ENCODE results near the gene RADIL. TPM values are rescaled to one million over a fixed set of nuclear protein-coding genes. Genes with fewer than 3 reads are reported as not detected.

Gene RADIL
- total RNA-seq, 4 donors from 2014 or later: 1.0 to 10.1 (median 6.6) TPM

- Histone ChIP-seq H3K27ac (peak overlapping the region in 1 of 2 donors; percentile 13), H3K36me3 (no peaks in the 10 kb centered on the region), H3K4me1 (no peaks in the 10 kb centered on the region), H3K4me3 (no peak overlapping the region), H3K9me3 (no peaks in the 10 kb centered on the region), H3K27me3 (no peaks in the 10 kb centered on the region)
- intact Hi-C loops (cut with DNase I; ENCODE audit: low total_unique reads): no loop called here
- no peak for TF ChIP-seq POLR2A (IDR thresholded peaks at IDR 0.05)
- DNase-seq: no peak
Measured at GRCh38 chr7:4820967-4821471, 62.5 kb downstream of the RADIL start.

GRCh38 chr7:4820405-4820966, 63.0 kb downstream of the RADIL start:
- no peak for TF ChIP-seq CTCF (IDR thresholded peaks at IDR 0.05)
- TF ChIP-seq POLR2A (IDR thresholded peaks at IDR 0.05): no peak
- Histone ChIP-seq H3K27me3 (no peaks in the 10 kb centered on the region), H3K4me1 (no peaks in the 10 kb centered on the region), H3K36me3 (no peaks in the 10 kb centered on the region), H3K27ac (peak overlapping the region; percentile 13 to 18), H3K9me3 (no peaks in the 10 kb centered on the region), H3K4me3 (no peak overlapping the region)
- intact Hi-C loops (cut with DNase I; ENCODE audit: low total_unique reads): no loop called here
- no peak for DNase-seq

- H3K9me3 ChIP-seq: no peaks in the 10 kb centered on the region
- intact Hi-C loops (cut with DNase I; ENCODE audit: low total_unique reads): no loop called here
- no peaks in the 10 kb centered on the region for H3K36me3 ChIP-seq
- no peak overlapping the region for H3K4me3 ChIP-seq
- H3K27ac ChIP-seq: peak overlapping the region; percentile 13 to 18
- H3K4me1 ChIP-seq: no peaks in the 10 kb centered on the region
- H3K27me3 ChIP-seq: no peaks in the 10 kb centered on the region
- no peak for DNase-seq
- TF ChIP-seq POLR2A (IDR thresholded peaks at IDR 0.05) (no peak), CTCF (IDR thresholded peaks at IDR 0.05) (no peak)
Measured at GRCh38 chr7:4819560-4820404, 63.7 kb downstream of the RADIL start.

GRCh38 chr7:4818000-4818794, 65.3 kb downstream of the RADIL start:
- Histone ChIP-seq H3K27ac (peak overlapping the region in 1 of 2 donors; percentile 11), H3K9me3 (no peaks in the 10 kb centered on the region), H3K27me3 (no peaks in the 10 kb centered on the region), H3K36me3 (no peaks in the 10 kb centered on the region), H3K4me3 (no peak overlapping the region), H3K4me1 (no peaks in the 10 kb centered on the region)
- TF ChIP-seq POLR2A (IDR thresholded peaks at IDR 0.05) (no peak), CTCF (IDR thresholded peaks at IDR 0.05) (no peak)
- peak in 1 of 2 donors; percentile 47 for DNase-seq
- intact Hi-C loops (cut with DNase I; ENCODE audit: low total_unique reads): no loop called here

- Histone ChIP-seq H3K9me3 (no peaks in the 10 kb centered on the region), H3K27ac (peak overlapping the region in 1 of 2 donors; percentile 11), H3K36me3 (no peaks in the 10 kb centered on the region), H3K27me3 (no peaks in the 10 kb centered on the region), H3K4me1 (no peaks in the 10 kb centered on the region), H3K4me3 (no peak overlapping the region)
- intact Hi-C loops (cut with DNase I; ENCODE audit: low total_unique reads): no loop called here
- TF ChIP-seq POLR2A (IDR thresholded peaks at IDR 0.05): no peak
- no peak for TF ChIP-seq CTCF (IDR thresholded peaks at IDR 0.05)
- no peak for DNase-seq
Measured at GRCh38 chr7:4817178-4817901, 66.2 kb downstream of the RADIL start.

Data from uterus (tissue), 4 donors.